WTC11 (cell line): ENCODE data around the gene ACTN2. TPM values are rescaled to one million over a fixed set of nuclear protein-coding genes. Genes with fewer than 3 reads are reported as not detected.

Experiments
- ATAC-seq: fragments of 200-7000 bp; cut with Tn5 transposase; 2 replicates; pipeline ENCODE4 v1.10.0; 2021; ENCODE audit warnings: mild to moderate bottlenecking, moderate library complexity
- CTCF ChIA-PET: fragments of 300-600 bp; sonication (Branson Sonifier 250); formaldehyde crosslinking; loops from one replicate; lab custom pipeline; 2021; ENCODE audit warnings: antibody characterized with exemption; lab: Charles Lee
- POLR2A ChIA-PET: fragments of 350-600 bp; sonication (Branson Sonifier 250); formaldehyde crosslinking; loops from one replicate; lab custom pipeline; 2021; ENCODE audit warnings: antibody characterized with exemption; lab: Charles Lee
- DNase-seq: peaks from one replicate; pipeline ENCODE4 v3.0.0; 2021; ENCODE audit warnings: low spot score
- H3K27ac Mint-ChIP-seq: 2 replicates; pipeline ENCODE4 v1.8.0; 2021; ENCODE audit warnings: mixed read lengths
- H3K27me3 Mint-ChIP-seq: 2 replicates; pipeline ENCODE4 v1.8.0; 2021; ENCODE audit warnings: low read depth, mild to moderate bottlenecking, moderate library complexity, mixed read lengths
- H3K36me3 Mint-ChIP-seq: 2 replicates; pipeline ENCODE4 v1.8.0; 2021; ENCODE audit warnings: mixed read lengths
- H3K4me1 Mint-ChIP-seq: 2 replicates; pipeline ENCODE4 v1.8.0; 2022; ENCODE audit warnings: mixed read lengths
- H3K4me3 Mint-ChIP-seq: 2 replicates; pipeline ENCODE4 v1.8.0; 2021; ENCODE audit warnings: mild to moderate bottlenecking, moderate library complexity, mixed read lengths
- H3K9me3 Mint-ChIP-seq: 2 replicates; pipeline ENCODE4 v1.8.0; 2021; ENCODE audit warnings: mixed read lengths
- CREB1 ChIP-seq: sonication (generic); formaldehyde crosslinking; IDR thresholded peaks from 2 replicates; pipeline ENCODE4 v1.8.0; 2023; ENCODE audit warnings: mild to moderate bottlenecking, missing genetic modification reagents
- CREM ChIP-seq: sonication (generic); formaldehyde crosslinking; IDR thresholded peaks from 2 replicates; pipeline ENCODE4 v1.8.1; 2022; ENCODE audit warnings: mild to moderate bottlenecking, missing genetic modification reagents, moderate library complexity
- FOXP1 ChIP-seq: sonication (generic); formaldehyde crosslinking; IDR thresholded peaks from 2 replicates; pipeline ENCODE4 v1.8.0; 2022; ENCODE audit warnings: missing genetic modification reagents, mild to moderate bottlenecking, moderate library complexity, borderline replicate concordance
- MXD4 ChIP-seq: fragments of 250-450 bp; sonication (Bioruptor Pico); IDR thresholded peaks from 2 replicates; pipeline ENCODE4 v1.8.0; 2021; ENCODE audit warnings: mild to moderate bottlenecking, moderate library complexity, borderline replicate concordance
- NR1H2 ChIP-seq: sonication (generic); formaldehyde crosslinking; IDR thresholded peaks from 2 replicates; pipeline ENCODE4 v1.9.0; 2021; ENCODE audit warnings: mild to moderate bottlenecking, moderate library complexity, missing genetic modification reagents
- NR2C2 ChIP-seq: sonication (generic); formaldehyde crosslinking; IDR thresholded peaks from 2 replicates; pipeline ENCODE4 v1.8.0; 2022; ENCODE audit warnings: mild to moderate bottlenecking, missing genetic modification reagents
- ZNF232 ChIP-seq: sonication (generic); formaldehyde crosslinking; IDR thresholded peaks from 2 replicates; pipeline ENCODE4 v1.8.0; 2022; ENCODE audit warnings: mild to moderate bottlenecking, missing genetic modification reagents
- ZNF263 ChIP-seq: sonication (generic); formaldehyde crosslinking; IDR thresholded peaks from 2 replicates; pipeline ENCODE4 v1.8.1; 2022; ENCODE audit warnings: low read depth, mild to moderate bottlenecking, moderate library complexity, missing genetic modification reagents
- ZNF317 ChIP-seq: sonication (generic); formaldehyde crosslinking; IDR thresholded peaks from 2 replicates; pipeline ENCODE4 v1.8.1; 2023; ENCODE audit warnings: low read depth, mild to moderate bottlenecking, moderate library complexity, missing genetic modification reagents, borderline replicate concordance
- ZNF416 ChIP-seq: fragments of 250-450 bp; sonication (Bioruptor Pico); IDR thresholded peaks from 2 replicates; pipeline ENCODE4 v1.9.0; 2021; ENCODE audit warnings: mild to moderate bottlenecking, inconsistent platforms
- ZNF423 ChIP-seq: fragments of 250-450 bp; sonication (Bioruptor Pico); IDR thresholded peaks from 2 replicates; pipeline ENCODE4 v2.1.2; 2022; ENCODE audit warnings: mild to moderate bottlenecking, moderate library complexity
- total RNA-seq: library from RNA; stranded (reverse); gene quantifications from 3 replicates; pipeline ENCODE4 v1.2.3, GENCODE V29; 2021
- TF ChIP-seq, protein P1 (sequence below): fragments of 200-600 bp; IDR thresholded peaks from 2 replicates; pipeline ENCODE4 v1.8.0; 2022; ENCODE audit warnings: antibody characterized with exemption
- TF ChIP-seq, protein P2 (sequence below): sonication (generic); formaldehyde crosslinking; IDR thresholded peaks from 2 replicates; pipeline ENCODE4 v1.8.1; 2023; ENCODE audit warnings: mild to moderate bottlenecking, missing genetic modification reagents, moderate library complexity
- TF ChIP-seq, protein P3 (sequence below): sonication (generic); formaldehyde crosslinking; IDR thresholded peaks from 2 replicates; pipeline ENCODE4 v1.8.0; 2022; ENCODE audit warnings: mild to moderate bottlenecking, missing genetic modification reagents
- TF ChIP-seq, protein P4 (sequence below): sonication (generic); formaldehyde crosslinking; IDR thresholded peaks from 2 replicates; pipeline ENCODE4 v1.8.0; 2022; ENCODE audit warnings: mild to moderate bottlenecking, missing genetic modification reagents
- TF ChIP-seq, protein P5 (sequence below): fragments of 250-450 bp; sonication (Bioruptor Pico); conservative IDR thresholded peaks from 2 replicates; pipeline ENCODE4 v1.9.0; 2021; ENCODE audit warnings: mild to moderate bottlenecking
- TF ChIP-seq, protein P6 (sequence below): fragments of 250-450 bp; sonication (Bioruptor Pico); IDR thresholded peaks from 2 replicates; pipeline ENCODE4 v2.1.2; 2022; ENCODE audit warnings: mild to moderate bottlenecking, moderate library complexity
- TF ChIP-seq, protein P7 (sequence below): sonication (generic); formaldehyde crosslinking; IDR thresholded peaks from 2 replicates; pipeline ENCODE4 v1.8.1; 2023; ENCODE audit warnings: mild to moderate bottlenecking, missing genetic modification reagents, moderate library complexity
- TF ChIP-seq, protein P8 (sequence below): sonication (generic); formaldehyde crosslinking; IDR thresholded peaks from 2 replicates; pipeline ENCODE4 v1.8.1; 2022; ENCODE audit warnings: low read depth, missing genetic modification reagents, borderline replicate concordance
- TF ChIP-seq, protein P9 (sequence below): sonication (generic); formaldehyde crosslinking; IDR thresholded peaks from 2 replicates; pipeline ENCODE4 v1.8.1; 2022; ENCODE audit warnings: mild to moderate bottlenecking, moderate library complexity, missing genetic modification reagents

Gene ACTN2
- total RNA-seq, 1 experiment from 2014 or later, result 2.0 TPM

DNA sequence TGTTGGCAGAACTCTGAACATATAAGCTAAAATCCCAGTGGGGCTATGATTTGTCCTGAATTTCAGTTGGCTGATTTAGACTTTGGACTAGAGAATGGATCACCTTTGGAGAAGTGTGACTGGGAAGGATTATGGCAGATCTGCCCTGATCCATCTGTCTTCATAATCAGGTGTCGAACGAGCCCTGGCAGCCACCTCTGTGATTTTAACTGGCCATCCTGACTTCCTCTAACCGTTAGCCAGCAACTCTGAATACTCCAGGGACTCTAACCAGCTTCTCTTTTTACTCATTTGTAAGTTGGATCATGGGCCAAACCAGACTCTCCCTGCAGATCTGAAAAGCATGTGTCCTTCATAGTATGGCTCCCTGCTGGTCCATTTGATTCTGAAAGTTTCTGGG, 32.0 kb downstream of the ACTN2 start:
- Mint-ChIP-seq H3K27me3 (no peaks in the 10 kb centered on the region), H3K4me3 (no peak overlapping the region), H3K36me3 (no peaks in the 10 kb centered on the region), H3K9me3 (no peaks in the 10 kb centered on the region), H3K4me1 (no peaks in the 10 kb centered on the region), H3K27ac (0 out of 2 replicates have a peak overlapping the region, but pooled peaks have one; percentile 29)
- DNase-seq (no peak), ATAC-seq (no peak)
- TF ChIP-seq CREB1, result no peak
- TF ChIP-seq, protein P1, sequence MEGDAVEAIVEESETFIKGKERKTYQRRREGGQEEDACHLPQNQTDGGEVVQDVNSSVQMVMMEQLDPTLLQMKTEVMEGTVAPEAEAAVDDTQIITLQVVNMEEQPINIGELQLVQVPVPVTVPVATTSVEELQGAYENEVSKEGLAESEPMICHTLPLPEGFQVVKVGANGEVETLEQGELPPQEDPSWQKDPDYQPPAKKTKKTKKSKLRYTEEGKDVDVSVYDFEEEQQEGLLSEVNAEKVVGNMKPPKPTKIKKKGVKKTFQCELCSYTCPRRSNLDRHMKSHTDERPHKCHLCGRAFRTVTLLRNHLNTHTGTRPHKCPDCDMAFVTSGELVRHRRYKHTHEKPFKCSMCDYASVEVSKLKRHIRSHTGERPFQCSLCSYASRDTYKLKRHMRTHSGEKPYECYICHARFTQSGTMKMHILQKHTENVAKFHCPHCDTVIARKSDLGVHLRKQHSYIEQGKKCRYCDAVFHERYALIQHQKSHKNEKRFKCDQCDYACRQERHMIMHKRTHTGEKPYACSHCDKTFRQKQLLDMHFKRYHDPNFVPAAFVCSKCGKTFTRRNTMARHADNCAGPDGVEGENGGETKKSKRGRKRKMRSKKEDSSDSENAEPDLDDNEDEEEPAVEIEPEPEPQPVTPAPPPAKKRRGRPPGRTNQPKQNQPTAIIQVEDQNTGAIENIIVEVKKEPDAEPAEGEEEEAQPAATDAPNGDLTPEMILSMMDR, result no peak
- TF ChIP-seq, protein P2, sequence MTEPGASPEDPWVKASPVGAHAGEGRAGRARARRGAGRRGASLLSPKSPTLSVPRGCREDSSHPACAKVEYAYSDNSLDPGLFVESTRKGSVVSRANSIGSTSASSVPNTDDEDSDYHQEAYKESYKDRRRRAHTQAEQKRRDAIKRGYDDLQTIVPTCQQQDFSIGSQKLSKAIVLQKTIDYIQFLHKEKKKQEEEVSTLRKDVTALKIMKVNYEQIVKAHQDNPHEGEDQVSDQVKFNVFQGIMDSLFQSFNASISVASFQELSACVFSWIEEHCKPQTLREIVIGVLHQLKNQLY (CRISPR knock-in tag), result no peak
- TF ChIP-seq, protein P3, sequence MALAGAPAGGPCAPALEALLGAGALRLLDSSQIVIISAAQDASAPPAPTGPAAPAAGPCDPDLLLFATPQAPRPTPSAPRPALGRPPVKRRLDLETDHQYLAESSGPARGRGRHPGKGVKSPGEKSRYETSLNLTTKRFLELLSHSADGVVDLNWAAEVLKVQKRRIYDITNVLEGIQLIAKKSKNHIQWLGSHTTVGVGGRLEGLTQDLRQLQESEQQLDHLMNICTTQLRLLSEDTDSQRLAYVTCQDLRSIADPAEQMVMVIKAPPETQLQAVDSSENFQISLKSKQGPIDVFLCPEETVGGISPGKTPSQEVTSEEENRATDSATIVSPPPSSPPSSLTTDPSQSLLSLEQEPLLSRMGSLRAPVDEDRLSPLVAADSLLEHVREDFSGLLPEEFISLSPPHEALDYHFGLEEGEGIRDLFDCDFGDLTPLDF (CRISPR knock-in tag), result no peak
- TF ChIP-seq, protein P4, sequence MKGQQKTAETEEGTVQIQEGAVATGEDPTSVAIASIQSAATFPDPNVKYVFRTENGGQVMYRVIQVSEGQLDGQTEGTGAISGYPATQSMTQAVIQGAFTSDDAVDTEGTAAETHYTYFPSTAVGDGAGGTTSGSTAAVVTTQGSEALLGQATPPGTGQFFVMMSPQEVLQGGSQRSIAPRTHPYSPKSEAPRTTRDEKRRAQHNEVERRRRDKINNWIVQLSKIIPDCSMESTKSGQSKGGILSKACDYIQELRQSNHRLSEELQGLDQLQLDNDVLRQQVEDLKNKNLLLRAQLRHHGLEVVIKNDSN (CRISPR knock-in tag), result no peak
- TF ChIP-seq ZNF423 (CRISPR knock-in tag), result no peak
- no peak for TF ChIP-seq MXD4 (CRISPR knock-in tag)
- no peak for TF ChIP-seq ZNF263 (CRISPR knock-in tag)
- TF ChIP-seq, protein P5, sequence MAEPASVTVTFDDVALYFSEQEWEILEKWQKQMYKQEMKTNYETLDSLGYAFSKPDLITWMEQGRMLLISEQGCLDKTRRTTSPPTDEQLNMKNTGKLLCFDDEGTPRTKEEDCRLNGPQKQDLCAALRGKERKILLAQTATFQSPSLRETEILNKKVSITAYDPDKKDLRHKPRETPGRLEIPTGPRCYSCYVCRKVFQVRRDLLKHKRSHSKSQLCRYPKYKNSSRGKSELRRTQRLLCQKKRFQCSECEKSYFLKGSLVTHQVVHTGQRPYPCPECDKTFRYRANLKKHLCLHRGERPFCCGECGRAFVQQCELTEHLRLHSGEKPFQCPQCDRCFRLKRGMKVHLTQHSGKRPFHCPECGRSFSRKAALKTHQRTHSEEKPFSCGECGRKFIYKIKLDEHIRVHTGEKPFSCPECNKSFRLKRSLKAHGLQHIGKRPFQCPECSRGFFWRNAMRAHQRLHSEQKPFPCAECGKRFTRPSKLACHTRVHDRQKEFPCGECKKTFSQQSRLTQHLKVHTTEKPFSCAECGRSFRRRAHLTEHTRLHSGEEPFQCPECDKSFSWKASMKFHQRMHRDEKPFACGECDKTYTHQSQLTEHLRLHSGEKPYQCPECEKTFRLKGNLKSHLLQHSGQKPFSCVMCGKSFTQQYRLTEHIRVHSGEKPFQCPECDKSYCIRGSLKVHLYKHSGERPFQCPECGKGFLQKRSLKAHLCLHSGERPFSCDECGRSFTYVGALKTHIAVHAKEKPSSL (CRISPR knock-in tag), result no peak
- TF ChIP-seq, protein P6, sequence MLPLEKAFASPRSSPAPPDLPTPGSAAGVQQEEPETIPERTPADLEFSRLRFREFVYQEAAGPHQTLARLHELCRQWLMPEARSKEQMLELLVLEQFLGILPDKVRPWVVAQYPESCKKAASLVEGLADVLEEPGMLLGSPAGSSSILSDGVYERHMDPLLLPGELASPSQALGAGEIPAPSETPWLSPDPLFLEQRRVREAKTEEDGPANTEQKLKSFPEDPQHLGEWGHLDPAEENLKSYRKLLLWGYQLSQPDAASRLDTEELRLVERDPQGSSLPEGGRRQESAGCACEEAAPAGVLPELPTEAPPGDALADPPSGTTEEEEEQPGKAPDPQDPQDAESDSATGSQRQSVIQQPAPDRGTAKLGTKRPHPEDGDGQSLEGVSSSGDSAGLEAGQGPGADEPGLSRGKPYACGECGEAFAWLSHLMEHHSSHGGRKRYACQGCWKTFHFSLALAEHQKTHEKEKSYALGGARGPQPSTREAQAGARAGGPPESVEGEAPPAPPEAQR (CRISPR knock-in tag), result no peak
- TF ChIP-seq NR2C2 (CRISPR knock-in tag), result no peak
- TF ChIP-seq CREM (CRISPR knock-in tag), result no peak
- ChIA-PET POLR2A (no interaction called here), CTCF (no interaction called here)

DNA sequence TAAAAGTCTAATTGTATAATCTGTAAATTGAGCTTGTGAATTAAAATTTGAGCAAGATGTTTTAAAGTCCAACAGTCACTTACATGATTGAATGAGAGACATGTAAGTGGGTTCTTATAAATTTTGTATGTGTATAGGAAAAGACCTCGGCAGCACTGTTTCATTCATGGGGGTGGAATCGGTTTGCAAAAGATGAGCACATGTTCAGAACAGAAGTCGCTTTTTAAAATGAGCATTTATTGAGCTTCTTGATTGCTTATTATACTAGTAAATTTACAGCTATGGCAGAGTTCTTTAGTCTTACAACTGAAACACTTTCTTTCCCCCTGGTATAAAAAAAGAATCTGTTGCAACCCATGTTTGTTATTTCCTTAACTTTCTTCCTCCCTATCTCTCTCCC, 33.9 kb downstream of the ACTN2 start:
- no peak for ATAC-seq
- no peaks in the 10 kb centered on the region for H3K36me3 Mint-ChIP-seq
- TF ChIP-seq NR1H2 (CRISPR knock-in tag) (no peak), ZNF317 (CRISPR knock-in tag) (no peak), NR2C2 (CRISPR knock-in tag) (no peak), ZNF416 (CRISPR knock-in tag) (no peak), ZNF232 (CRISPR knock-in tag) (no peak), FOXP1 (CRISPR knock-in tag) (no peak)
- TF ChIP-seq, protein P7, sequence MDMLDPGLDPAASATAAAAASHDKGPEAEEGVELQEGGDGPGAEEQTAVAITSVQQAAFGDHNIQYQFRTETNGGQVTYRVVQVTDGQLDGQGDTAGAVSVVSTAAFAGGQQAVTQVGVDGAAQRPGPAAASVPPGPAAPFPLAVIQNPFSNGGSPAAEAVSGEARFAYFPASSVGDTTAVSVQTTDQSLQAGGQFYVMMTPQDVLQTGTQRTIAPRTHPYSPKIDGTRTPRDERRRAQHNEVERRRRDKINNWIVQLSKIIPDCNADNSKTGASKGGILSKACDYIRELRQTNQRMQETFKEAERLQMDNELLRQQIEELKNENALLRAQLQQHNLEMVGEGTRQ (CRISPR knock-in tag), result no peak
- TF ChIP-seq, protein P6 (CRISPR knock-in tag), result no peak
- TF ChIP-seq, protein P8, sequence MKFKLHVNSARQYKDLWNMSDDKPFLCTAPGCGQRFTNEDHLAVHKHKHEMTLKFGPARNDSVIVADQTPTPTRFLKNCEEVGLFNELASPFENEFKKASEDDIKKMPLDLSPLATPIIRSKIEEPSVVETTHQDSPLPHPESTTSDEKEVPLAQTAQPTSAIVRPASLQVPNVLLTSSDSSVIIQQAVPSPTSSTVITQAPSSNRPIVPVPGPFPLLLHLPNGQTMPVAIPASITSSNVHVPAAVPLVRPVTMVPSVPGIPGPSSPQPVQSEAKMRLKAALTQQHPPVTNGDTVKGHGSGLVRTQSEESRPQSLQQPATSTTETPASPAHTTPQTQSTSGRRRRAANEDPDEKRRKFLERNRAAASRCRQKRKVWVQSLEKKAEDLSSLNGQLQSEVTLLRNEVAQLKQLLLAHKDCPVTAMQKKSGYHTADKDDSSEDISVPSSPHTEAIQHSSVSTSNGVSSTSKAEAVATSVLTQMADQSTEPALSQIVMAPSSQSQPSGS, result no peak
- TF ChIP-seq, protein P9, sequence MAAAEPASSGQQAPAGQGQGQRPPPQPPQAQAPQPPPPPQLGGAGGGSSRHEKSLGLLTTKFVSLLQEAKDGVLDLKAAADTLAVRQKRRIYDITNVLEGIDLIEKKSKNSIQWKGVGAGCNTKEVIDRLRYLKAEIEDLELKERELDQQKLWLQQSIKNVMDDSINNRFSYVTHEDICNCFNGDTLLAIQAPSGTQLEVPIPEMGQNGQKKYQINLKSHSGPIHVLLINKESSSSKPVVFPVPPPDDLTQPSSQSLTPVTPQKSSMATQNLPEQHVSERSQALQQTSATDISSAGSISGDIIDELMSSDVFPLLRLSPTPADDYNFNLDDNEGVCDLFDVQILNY (CRISPR knock-in tag), result no peak
- TF ChIP-seq, all 79 proteins: peak for 0
- DNase-seq, result no peak
- ChIA-PET CTCF (interaction anchor here (1.0 kb wide), 1 partner anchor 111 kb away, joined by 3 read pairs; no protein-coding TSS in a partner anchor), POLR2A (no interaction called here)
- H3K27ac Mint-ChIP-seq, result no peak overlapping the region
- H3K27me3 Mint-ChIP-seq, result no peaks in the 10 kb centered on the region
- no peaks in the 10 kb centered on the region for H3K4me1 Mint-ChIP-seq
- no peaks in the 10 kb centered on the region for H3K9me3 Mint-ChIP-seq
- H3K4me3 Mint-ChIP-seq, result no peak overlapping the region
